T-helper 1 cell (primary cell): ENCODE data around the gene FCGBP.

Experiments
- DNase-seq, 5 donors: peaks; one replicate each; pipeline ENCODE4 v3.0.0-alpha.2; 2012 to 2020

The FCGBP gene

DNA sequence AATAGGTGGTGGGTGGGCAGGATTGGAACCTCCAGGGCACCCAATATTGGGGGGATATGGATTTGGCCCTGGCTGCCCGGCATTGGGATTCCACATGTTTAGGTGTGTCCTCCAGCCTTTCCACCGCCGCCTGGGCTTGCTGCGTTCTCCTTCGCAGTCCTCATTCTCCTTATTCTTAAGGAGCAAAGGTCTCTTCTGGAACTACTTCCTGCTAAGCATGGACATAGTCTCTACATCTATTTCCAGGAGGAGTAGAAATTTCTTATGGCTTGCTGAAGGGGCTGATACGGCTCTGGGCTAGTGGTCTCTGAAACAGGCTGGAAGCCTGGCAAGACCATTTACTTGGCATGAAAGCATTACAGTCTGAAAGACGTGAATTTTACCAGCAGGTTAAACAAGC is 9.2 kb upstream of the FCGBP start:
- DNase-seq = no peak

DNA sequence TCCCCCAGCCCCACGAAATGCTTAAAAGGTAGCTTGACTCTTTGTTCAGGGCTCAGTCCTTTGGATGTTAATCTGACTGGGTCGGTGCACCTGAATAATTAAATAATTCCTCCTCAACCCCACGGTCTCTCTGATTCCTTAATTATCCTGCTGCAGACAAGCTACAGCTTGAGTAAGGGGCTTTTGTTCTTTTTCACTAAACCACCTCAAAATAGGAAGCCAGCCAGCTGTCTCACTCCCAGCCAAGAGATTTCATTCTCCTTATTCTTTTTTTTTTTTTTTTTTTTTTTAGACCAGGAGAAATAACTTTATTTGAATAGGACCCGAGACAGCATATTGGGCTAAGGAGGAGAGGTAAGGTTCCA is 7.9 kb upstream of the FCGBP start:
- no peak for DNase-seq

DNA sequence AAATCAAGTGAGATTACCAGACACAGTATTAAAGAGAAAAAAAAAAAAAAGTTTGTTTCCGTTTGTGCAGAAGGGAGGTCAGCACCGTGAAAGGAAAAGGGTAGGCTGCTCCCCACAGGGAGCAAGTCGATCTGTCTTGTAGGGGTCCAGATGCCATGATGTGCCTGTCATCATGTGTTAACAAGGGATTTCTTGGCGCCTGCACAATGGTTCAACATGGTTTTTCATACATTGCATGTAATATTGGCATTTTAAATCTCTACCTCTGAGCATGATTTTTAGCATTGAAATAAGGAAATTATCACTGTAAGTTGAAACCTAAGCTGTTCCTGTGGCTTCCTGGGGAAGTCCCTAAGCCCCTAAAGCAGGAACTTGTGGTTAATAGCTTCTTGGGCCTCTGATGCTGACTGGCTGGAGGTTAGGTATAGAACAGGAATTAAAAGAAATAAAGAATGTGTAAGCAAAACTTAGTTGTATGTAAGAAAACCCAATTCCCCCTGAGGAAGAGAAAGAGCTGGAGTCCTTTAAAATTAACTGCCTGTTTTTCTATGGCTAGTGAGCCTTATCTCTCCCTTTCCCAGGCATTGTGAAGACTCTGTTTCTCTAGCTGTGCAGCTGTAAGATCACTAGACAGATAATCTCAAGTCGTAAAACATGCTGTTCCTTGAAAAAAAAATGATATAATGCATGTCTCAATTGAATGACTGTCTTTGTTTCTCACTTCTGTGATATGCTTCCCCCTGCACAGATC is 7.4 kb upstream of the FCGBP start:
- peak; percentile 21 to 77 (median 41) for DNase-seq

DNA sequence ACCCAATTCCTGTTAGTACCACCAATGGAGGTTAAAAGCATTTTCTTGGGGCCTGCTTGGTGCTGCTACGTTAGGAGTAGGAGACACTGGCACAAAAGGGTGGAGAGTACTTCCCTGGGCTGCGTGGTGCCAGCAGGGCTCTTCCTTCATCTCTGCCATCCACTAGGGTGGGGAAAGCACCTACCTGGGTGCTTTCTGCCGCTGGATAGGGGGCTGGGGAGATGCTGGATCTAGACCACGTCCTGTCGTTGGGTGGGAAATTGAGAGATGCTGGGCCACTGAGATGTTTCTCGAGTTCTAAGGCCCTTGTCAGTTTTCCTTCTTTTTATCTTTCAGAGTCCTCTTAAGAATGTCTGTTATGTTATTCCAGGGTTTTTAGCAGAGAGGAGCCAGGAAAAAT is 6.7 kb upstream of the FCGBP start:
- DNase-seq = no peak

DNA sequence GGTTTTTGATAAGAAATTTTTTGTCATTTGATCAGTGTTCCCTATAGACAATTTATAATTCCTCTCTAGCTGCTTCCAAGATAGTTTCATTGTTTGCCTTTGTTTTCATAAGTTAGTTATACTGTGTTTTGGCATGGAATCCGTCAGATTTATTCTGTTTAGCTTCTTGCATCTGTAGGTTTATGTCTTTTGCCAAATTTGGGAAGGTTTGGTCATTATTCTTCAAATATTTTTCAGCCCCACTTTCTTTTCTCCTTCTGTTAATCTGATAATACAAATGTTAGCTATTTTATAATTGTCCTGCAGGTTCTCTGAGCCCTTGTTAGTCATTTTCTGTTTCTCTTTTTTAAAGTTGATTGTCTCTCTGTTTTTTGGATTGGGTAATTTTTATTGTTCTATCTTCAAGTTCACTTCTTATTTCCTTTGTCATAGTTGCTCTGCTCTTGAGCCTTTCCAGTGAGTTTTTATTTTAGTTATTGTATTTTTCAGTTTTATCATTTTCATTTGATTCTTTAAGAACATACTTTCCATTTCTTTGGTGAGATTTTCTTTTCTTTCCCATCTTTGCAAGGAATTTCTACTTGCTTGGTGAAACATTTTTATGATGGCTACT is 5.9 kb upstream of the FCGBP start:
- DNase-seq = no peak

DNA sequence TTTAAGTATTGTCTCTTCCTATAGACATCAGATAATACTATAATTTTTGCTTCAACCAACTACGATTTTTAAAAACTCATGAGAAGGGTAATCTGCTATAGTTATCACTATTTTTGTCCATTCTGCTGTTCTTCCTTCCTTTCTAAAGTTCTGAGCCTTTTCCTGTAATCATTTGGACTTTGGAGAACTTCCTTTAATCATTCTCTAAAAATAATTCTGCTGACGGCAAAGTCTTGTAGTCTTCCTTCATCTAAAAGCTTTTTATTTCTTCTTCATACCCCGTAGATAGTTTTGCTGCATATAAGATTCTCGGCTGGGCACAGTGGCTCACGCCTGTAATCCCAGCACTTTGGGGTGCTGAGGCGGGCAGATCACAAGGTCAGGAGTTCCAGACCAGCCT is 5.1 kb upstream of the FCGBP start:
- DNase-seq = no peak

DNA sequence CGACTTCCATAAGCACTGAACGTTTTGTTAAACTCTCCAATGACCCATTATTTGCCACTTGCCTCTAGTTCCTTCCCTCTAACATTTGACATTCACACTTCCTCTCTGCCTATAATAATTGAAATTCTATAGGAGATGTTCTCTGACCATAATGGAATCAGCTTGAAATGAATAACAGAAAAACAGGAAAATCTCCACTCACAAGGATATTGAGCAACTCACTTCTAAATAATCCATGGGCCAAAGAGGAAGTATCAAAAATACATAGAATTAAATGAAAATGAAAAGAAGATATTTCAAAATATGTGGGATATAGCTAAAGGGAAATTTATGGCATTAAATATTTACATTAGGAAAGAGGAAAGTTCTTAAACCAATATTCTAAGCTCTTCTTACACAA is 3.4 kb upstream of the FCGBP start:
- DNase-seq = no peak

DNA sequence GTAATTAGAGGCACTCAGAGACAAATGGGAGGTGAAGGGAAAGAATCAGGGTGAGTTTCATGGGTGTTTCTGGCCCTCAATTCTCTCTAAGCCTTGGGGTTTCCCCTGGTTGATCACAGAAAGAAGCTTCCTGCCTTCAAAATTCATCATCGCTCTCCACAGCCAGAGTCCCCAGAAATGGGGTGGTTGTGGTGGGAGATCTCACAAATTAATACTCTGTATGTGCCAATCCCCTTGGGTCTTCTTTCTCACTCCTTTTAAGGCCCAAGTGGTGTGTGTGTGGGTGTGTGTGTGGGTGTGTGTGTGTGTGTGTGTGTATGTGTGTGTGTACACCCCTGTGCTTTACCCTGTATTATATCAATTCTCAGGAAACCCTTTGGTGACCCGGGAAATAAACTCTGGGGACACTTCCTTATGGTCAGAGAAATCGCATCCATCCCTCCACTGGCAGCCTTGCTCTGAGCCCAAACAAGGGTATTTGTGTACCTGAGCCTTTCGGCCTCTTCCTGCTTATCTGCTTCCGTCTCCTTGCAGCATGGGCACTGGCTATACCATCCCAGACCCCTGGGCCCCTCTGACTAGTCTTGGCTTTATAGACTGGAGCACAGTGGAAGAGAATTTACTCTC is 2.8 kb upstream of the FCGBP start:
- peak in 1 of 5 donors; percentile 25 for DNase-seq

DNA sequence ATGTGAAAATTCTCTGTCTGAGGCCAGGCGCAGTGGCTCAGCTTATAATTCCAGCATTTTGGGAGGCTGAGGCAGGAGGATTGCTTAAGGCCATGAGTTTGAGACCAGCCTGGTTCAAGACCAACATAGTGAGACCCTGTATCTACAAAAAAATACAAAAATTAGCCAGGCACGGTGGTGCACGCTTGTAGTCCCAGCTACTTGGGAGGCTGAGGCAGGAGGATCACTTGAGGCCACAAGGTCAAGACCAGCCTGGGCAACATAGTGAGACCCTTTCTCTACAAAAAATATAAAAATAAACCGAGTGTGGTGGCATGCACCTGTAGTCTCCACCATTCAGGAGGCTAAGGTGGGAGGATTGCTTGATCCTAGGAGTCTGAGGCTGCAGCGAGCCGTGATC is 2.2 kb upstream of the FCGBP start:
- DNase-seq = no peak

DNA sequence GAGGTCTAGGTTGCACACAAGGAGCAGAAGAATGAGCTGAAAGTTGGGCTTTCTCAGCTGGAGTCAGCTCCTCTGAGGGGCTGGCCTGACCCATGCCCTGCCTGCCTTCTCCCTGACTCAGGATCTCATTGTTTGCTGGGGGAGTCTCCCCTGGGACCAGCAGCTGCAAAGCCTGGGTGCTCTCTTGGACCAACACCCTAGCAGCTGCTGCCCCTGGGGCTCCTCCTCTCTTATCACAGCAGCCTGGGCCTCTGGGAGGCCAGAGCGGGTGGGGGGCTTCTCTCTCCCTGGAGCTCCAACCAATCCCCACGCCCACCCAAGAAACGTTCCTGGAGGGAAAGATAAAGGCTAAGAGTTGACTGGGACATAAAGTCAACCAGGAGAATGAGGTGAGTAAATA is 1.6 kb upstream of the FCGBP start:
- DNase-seq = no peak

DNA sequence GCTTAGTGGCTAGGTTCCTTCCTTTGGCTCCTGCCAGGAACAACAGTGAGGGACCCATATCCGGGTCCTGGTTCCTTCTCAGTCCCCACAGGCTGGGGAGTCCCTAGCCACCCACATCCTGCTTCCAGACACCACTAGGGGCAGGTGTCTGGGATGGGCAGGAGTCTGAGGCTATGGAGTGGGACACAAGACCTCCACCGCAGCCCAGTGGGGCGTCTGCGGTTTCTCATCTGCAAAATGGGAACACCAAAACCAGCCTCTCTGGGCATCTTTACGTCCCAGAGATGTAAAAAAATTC is 879 bp upstream of the FCGBP start:
- DNase-seq = no peak

DNA sequence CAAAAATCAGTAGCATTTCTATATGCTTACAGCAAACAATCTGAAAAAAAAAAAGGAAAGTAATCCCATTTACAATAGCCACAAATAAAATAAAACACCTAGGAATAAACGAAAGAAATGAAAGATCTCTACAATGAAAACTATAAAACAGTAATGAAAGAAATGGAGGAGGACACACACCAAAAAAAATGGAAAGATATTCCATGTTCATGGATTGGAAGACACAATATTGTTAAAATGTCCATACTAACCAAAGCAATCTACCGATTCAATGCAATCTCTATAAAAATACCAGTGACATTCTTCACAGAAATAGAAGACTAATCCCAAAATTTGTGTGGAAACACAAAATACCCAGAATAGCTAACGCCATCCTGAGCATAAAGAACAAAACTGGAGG is 4.7 kb downstream of the FCGBP start:
- DNase-seq = no peak

DNA sequence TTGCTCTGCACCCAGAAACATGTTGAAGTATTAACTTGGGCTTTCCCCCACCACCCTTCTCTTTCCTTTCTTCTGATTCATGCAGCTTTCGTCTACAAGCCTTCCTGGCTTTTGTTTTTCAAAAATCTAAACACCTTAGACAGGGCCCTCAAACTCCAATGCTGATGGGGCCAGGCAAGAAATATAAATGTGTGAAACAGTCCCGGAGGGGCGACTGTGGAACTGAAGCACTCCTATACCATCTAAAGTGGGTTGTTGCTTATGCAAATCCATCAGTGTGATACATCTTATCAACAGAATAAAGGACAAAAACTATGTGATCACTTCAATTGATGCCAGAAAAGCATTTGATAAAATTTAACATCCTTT is 6.1 kb downstream of the FCGBP start:
- no peak for DNase-seq

DNA sequence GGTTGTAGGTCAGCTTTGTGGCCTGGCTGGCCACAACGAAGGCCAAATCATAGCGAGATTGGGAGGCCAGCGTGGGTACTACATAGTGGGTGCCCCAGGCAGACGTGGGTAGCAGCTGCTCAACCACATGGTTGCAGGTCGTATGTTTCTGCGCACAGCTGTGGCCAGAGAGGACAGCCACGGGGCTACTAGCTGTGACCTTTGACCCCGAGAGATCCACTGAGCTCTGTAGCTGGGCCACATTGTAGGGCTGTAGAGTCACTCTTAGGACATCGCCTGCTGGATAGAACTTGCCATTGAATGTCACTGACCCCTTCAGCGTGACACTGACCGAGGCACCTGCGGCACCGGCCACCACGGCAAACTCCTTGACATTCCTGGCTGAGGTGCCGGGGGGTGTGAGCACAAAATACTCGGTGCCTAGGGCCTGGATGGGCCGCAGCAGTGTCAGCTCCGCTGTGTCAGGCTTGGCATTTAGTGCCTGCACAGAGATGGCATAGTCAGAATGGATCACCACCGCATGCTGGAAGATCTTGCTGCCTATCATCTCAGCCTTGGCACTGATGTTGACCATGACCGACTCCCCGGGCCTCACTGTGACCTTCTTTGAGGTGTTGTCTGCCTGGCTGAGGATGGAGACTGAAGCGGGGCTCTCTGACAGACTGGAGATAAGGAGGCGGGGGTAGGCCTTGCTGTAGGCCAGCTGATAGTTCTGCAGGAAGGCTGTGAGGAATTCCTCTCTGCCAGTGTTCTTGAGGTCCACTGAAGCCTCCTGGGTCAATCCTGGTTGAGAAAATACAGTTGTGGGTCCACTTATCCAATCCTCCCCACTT is 6.7 kb downstream of the FCGBP start:
- no peak for DNase-seq

DNA sequence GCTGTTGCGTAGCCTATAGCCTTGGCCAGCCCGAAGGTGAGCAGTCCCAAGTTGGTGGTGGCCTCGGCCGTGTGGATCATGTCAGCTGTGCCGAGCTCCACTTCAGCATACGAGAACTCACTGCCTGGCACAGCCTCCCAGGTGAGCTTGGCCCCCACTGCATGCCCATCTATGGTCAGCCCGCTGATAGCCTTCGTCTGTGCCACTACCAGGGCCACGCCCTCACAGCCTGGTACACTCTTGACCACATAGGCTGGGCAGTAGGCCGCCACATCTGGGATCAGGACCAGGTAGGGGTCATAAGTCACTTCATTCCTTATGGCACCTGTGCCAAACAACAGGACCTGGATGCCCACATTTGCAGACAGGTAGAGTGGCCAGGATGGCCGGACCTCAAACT is 7.4 kb downstream of the FCGBP start:
- no peak for DNase-seq

DNA sequence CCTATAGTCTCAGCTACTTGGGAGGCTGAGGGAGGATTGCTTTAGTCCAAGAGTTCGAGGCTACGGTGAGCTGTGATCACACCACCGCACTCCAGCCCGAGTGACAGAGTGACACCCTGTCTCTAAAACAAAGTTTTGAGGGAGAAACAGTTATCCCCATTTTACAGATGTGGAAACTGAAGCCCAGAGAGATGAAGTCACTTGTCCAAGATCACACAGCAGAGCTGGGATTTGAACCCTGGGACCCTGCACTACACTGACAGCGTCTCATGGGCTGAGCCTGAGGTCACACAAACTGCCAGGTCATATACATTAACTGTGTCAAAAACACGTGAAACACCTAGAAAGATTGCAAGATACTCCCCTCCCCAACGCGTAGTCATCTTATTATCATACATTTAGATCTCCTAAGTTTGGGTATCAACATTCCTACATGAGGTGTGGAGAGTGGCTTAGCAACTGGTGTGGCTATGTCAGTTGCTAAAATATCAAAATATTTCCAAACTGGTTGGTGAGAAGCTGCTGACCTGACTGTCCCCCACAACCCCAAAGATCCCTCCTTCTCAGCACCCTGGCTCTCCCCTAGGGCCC is 8.2 kb downstream of the FCGBP start:
- no peak for DNase-seq

DNA sequence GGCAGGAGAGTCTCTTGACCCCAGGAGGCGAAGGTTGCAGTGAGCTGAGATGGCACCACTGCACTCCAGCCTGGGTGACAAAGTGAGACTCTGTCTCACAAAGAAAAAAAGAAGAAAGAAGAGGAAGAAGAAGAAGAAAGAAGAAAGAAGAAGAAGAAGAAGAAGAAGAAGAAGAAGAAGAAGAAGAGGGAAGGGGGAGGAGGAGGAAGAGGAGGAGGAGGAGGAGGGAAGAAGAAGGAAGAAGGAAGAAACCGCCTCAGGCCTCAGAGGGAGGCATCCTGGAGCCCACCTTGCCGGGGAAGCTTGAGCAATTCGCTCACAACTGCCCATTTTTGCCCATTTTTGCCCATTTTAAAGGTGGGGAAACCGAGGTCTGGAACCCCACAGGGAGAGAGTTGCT is 9.5 kb downstream of the FCGBP start:
- no peak for DNase-seq

DNA sequence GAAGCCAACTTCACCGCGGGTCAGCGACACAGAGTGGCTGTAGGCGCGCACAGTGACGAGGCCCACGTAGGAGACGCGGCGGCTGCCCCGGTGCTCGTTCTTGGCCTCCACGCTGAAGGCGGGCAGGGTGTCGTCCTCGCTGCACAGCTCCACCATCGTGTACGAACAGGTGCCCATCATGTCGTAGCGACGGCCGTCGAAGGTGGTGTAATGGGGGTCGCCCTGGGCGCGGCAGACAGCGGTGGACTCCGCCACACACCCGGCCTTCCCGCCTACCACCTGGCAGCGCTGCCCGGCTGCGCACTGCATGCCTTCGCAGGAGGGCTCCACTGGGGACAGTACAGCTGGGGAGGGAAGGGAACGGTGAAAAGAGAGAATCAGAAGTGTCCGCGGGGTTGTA is 10.0 kb downstream of the FCGBP start:
- DNase-seq = no peak

DNA sequence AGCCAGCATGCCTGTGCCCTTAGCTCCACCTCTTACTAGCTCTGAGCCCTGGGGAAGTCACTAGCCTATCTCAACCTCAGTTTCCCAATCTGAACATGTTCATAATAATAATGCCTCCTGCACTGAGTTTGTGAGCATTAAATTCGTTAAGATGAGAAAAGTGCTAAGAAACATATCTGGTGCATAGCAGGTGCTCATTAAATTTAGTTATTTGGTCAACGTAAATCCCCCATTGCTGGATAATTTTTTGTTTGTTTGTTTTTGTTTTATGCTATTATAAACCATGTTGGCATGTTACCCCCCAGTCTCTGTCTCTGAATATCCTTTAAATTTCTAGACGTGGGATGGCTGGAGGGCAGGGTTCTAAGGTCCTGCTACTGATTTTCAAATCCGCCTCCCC is 10.6 kb downstream of the FCGBP start:
- DNase-seq = no peak

DNA sequence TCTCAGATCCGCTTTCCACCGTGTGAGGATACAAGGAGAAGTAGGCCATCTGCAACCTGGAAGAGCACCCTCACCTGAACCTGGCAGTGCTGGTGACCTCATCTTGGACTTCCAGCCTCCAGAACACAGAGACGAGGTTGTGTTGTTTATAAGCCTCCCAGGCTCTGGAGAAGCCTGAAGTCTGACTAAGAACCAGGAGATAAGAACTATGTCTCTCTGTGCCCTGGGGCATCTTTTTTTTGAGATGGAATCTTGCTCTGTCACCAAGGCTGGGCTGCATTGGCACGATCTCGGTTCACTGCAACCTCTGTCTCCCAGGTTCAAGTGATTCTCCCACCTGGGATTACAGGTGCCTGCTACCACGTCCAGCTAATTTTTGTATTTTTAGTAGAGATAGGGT is 14.5 kb downstream of the FCGBP start:
- no peak for DNase-seq

DNA sequence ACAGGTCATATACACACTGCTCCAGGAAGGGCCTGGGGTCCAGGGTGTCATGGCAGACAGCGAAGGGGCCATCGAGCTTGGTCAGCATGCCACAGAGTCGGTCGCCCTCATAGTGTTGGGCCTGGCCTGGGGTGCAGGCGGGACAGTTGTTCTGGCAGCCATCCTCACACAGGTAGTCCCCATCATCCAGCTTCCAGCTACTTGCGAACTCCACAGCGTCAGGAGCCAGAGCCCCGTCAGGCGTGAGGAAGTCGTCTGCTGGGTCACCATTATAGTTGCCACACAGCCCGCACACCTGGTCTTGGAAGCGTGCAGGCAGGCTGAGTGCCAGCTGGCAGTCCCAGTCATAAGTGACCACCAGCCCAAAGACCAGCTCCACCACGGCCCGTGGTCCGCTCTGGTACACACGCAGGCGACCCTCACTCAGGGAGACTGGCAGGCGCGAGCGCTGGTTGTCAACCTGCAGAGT is 16.2 kb downstream of the FCGBP start:
- DNase-seq = no peak

DNA sequence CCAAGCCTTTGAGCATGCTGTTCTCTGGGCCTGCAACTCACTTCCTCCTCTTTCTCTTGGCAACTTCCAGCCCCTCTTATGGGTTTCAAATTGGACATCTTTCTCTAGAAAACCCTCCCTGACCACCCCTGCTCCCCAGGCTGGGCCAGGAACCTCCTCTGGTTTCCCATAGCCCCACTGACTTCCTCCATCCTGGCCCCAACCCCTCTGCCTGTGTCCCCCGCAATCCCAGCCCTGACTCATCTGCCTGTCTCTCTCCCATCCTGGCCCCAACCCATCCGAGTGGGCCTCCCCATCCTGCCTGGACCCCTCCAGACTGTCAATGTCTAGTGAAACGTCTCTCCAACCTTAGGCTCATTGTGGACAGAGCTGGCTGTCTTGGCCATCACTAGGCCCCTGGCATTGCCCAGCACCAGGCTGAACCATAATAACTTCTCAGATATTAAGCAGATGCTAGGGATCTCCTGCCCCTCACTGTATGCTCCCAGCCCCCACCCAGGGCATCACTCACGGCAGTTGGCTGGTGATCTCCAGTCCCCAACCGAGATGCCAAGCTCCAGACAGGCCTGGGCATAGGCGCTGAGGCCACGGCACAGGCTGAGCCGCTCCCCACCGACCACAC is 16.8 kb downstream of the FCGBP start:
- no peak for DNase-seq

DNA sequence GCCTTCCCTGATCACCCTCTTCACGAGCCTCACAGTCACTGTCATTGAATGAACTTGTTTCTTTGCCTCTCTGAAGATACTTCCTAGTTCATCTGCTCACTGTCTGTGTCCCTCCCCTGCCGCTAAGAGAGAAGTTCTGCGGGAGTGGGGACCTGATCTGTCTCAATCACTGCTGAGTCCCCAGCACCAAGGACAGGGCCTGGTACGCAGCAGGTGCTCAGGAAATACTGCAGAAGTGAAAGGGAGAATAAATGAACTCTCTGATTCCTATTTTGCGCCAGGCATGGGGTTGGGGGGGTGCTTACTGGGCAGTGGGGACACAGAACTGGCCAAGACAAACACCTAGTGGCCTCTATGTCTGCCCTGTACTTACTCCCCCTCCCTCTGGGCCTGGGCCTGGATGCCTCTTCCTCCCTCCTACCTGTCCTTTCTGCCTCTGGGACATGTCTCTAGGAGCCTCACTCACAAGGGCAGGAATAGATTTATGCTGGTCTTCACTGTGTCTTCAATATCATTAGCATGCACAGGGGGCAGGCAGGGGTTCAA is 17.5 kb downstream of the FCGBP start:
- no peak for DNase-seq
